Ishikawa (cell line): ENCODE measurements around the gene ILKAP.

Experiments
- CEBPB ChIP-seq: IDR thresholded peaks from 2 replicates; pipeline ENCODE4 v1.6.1; 2012
- CREB1 ChIP-seq: IDR thresholded peaks from 2 replicates; pipeline ENCODE4 v1.6.1; 2012; ENCODE audit warnings: low read depth
- EGR1 ChIP-seq: IDR thresholded peaks from 2 replicates; pipeline ENCODE4 v1.6.1; 2012
- EP300 ChIP-seq: IDR thresholded peaks from 2 replicates; pipeline ENCODE4 v1.6.1; 2012; ENCODE audit warnings: borderline replicate concordance
- FOXM1 ChIP-seq: IDR thresholded peaks from 2 replicates; pipeline ENCODE4 v1.6.1; 2012; ENCODE audit warnings: low read depth, borderline replicate concordance
- NFIC ChIP-seq: IDR thresholded peaks from 2 replicates; pipeline ENCODE4 v1.6.1; 2012
- RAD21 ChIP-seq: IDR thresholded peaks from 2 replicates; pipeline ENCODE4 v1.6.1; 2012; ENCODE audit warnings: low read depth
- TAF1 ChIP-seq: IDR thresholded peaks from 2 replicates; pipeline ENCODE4 v1.6.1; 2012; ENCODE audit warnings: low read depth, mild to moderate bottlenecking
- TCF12 ChIP-seq: IDR thresholded peaks from 2 replicates; pipeline ENCODE4 v1.6.1; 2012; ENCODE audit warnings: low read depth
- TEAD4 ChIP-seq: IDR thresholded peaks from 2 replicates; pipeline ENCODE4 v1.6.1; 2012
- YY1 ChIP-seq: IDR thresholded peaks from 2 replicates; pipeline ENCODE4 v1.6.1; 2012; ENCODE audit warnings: low read depth
- ZBTB7A ChIP-seq: IDR thresholded peaks from 2 replicates; pipeline ENCODE4 v1.6.1; 2012; ENCODE audit warnings: low read depth
- TF ChIP-seq, protein P1 (sequence below): IDR thresholded peaks from 2 replicates; pipeline ENCODE4 v1.6.1; 2012
- TF ChIP-seq, protein P2 (sequence below): IDR thresholded peaks from 2 replicates; pipeline ENCODE4 v1.6.1; 2012; ENCODE audit warnings: low read depth, mild to moderate bottlenecking
- TF ChIP-seq, protein P3 (sequence below): IDR thresholded peaks from 2 replicates; pipeline ENCODE4 v1.6.1; 2012

ILKAP gene

DNA sequence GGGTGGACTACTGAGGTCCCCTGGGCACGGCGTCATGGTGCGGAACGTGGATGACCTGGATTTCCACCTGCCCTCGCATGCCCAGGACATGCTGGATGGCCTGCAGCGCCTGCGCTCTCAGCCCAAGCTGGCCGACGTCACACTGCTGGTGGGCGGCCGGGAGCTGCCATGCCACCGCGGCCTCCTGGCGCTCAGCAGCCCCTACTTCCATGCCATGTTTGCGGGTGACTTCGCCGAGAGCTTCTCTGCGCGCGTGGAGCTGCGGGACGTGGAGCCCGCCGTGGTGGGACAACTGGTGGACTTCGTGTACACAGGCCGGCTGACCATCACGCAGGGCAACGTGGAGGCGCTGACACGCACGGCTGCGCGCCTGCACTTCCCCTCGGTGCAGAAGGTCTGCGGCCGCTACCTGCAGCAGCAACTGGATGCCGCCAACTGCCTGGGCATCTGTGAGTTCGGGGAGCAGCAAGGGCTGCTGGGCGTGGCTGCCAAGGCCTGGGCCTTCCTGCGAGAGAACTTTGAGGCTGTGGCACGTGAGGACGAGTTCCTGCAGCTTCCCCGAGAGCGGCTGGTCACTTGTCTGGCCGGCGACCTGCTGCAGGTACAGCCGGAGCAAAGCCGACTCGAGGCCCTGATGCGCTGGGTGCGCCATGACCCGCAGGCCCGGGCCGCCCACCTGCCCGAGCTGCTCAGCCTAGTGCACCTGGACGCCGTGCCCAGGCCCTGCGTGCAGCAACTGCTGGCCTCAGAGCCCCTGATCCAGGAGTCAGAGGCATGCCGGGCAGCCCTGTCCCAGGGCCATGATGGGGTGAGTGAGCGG is 62.6 kb downstream of the ILKAP start:
- TF ChIP-seq ZBTB7A (0 out of 2 replicates have a peak, but pooled peaks have one; percentile 14), CEBPB (no peak)
- TF ChIP-seq, protein P1, sequence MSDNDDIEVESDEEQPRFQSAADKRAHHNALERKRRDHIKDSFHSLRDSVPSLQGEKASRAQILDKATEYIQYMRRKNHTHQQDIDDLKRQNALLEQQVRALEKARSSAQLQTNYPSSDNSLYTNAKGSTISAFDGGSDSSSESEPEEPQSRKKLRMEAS: no peak

DNA sequence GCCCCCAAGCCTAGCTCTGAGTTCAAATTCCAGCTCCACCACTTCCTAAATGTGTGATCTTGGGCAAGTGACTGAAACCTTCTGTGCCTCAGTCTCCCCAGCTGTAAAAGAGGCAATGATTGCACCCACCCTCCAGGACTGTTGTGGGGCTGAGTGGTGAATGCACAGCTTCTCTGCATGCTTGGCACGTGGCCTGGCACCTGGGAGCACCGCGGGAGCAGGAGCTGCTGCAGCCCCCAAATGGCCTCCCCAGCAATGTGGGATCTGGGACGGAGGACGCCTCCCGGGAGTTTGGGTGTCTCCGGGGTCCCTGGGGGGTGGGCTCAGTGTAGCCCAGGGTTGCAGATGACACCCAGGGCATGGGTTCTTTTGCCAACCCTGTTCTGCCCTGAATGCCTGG is 63.5 kb downstream of the ILKAP start:
- no peak for TF ChIP-seq YY1
- no peak for TF ChIP-seq TCF12
- no peak for TF ChIP-seq RAD21
- no peak for TF ChIP-seq TEAD4
- no peak for TF ChIP-seq TAF1
- TF ChIP-seq NFIC: no peak
- TF ChIP-seq EP300: no peak
- TF ChIP-seq, protein P1: no peak
- TF ChIP-seq, protein P2, sequence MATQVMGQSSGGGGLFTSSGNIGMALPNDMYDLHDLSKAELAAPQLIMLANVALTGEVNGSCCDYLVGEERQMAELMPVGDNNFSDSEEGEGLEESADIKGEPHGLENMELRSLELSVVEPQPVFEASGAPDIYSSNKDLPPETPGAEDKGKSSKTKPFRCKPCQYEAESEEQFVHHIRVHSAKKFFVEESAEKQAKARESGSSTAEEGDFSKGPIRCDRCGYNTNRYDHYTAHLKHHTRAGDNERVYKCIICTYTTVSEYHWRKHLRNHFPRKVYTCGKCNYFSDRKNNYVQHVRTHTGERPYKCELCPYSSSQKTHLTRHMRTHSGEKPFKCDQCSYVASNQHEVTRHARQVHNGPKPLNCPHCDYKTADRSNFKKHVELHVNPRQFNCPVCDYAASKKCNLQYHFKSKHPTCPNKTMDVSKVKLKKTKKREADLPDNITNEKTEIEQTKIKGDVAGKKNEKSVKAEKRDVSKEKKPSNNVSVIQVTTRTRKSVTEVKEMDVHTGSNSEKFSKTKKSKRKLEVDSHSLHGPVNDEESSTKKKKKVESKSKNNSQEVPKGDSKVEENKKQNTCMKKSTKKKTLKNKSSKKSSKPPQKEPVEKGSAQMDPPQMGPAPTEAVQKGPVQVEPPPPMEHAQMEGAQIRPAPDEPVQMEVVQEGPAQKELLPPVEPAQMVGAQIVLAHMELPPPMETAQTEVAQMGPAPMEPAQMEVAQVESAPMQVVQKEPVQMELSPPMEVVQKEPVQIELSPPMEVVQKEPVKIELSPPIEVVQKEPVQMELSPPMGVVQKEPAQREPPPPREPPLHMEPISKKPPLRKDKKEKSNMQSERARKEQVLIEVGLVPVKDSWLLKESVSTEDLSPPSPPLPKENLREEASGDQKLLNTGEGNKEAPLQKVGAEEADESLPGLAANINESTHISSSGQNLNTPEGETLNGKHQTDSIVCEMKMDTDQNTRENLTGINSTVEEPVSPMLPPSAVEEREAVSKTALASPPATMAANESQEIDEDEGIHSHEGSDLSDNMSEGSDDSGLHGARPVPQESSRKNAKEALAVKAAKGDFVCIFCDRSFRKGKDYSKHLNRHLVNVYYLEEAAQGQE: no peak
- TF ChIP-seq FOXM1: no peak
- TF ChIP-seq CREB1: no peak
- no peak for TF ChIP-seq EGR1
- no peak for TF ChIP-seq ZBTB7A
- TF ChIP-seq CEBPB: no peak
- TF ChIP-seq, protein P3, sequence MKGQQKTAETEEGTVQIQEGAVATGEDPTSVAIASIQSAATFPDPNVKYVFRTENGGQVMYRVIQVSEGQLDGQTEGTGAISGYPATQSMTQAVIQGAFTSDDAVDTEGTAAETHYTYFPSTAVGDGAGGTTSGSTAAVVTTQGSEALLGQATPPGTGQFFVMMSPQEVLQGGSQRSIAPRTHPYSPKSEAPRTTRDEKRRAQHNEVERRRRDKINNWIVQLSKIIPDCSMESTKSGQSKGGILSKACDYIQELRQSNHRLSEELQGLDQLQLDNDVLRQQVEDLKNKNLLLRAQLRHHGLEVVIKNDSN: no peak

DNA sequence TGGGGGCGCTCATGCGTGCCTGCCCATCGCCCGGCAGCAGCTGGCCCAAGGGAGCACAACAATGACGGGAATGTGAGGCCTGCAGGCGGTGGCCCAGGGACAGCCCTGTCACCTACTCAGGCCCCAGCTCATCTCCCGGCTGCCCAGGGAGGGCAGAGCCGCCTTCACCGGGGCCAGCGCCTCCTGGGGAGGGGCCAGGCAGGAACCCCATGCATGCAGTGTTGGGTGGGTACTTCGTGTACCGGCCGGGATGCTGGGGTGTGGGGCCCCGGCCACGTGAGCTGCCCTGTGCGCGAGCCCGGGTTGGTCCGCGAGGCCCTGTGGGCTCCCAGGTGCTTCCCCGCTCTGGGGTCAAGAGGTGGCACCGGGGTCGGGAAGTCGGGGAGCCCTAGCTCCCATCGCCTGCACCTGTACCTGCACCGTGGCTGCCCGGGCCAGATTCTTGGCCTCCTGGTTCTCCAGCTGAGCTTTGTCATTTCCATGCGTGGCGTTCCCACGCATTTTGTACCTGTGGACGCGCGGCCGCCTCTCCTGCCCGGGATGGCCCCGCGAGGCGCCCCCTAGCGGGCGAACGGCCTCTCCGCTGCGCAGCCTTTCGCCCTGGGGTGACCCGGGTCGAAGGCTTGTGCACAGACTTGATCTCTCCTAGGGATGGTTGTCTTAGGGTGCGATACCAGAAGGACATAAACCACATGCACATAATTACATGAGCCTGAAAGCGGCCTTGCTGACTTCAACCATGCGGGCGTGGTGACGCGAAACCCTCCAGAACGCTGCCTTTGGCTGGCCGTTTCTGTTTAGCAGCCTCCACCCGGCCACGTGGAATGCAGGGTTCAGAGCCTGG is 64.1 kb downstream of the ILKAP start:
- TF ChIP-seq ZBTB7A: no peak
- peak; percentile 59 for TF ChIP-seq TCF12
- TF ChIP-seq TEAD4: peak; percentile 71

DNA sequence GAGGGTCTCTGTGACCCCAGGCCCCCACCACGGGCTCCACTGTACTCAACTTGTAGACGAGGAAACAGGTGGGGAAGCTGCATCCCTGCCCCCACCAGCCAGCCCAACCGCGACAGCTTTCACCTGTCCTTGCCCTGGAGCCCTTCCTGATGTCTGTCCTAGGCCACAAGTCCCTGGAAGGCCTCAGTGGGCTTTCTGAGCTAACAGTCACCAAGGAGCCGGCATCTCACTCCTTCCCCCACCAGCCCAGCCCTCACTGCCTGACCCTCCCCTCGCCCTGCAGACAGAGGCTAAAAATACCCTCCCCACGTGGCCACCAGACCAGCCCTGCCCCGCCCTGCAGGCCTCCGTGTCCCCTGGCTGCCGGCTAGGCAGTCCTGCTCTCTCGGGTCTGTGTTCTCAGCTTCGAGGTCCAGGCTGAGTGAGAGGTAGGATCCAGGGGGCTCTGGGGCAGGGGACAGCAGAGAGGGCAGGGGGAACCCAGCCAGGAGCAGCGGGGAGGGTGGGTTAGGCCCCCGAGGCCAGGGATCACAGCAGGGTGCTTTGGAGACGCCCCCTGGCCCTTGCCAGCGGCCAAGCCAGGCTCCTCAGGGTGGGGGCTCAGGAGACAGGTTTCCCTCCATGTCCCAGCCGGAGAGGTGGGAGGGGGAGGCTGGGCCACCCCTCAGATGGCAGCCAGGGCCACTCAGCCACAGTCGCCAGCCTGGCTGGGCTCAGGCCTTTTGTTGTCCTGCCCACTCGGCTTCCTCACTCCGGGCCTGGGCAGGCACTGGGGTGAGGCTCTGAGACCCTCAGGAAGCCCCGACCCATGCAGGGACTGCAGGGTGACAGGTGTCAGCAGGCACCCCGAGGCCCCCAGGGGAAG is 64.9 kb downstream of the ILKAP start, which contains the start of gene KLHL30:
Gene KLHL30, plus strand, starts transcription at position 338 of the 865 bp plus-strand sequence. CDS start 2,087 bp downstream, outside the sequence.
- peak; percentile 57; the same call in 1 of the 2 replicates for TF ChIP-seq ZBTB7A
- TF ChIP-seq, protein P3: peak; percentile 74
- TF ChIP-seq, protein P1: peak; percentile 77
- TF ChIP-seq NFIC: 0 out of 2 replicates have a peak, but pooled peaks have one; percentile 1
- no peak for TF ChIP-seq RAD21

DNA sequence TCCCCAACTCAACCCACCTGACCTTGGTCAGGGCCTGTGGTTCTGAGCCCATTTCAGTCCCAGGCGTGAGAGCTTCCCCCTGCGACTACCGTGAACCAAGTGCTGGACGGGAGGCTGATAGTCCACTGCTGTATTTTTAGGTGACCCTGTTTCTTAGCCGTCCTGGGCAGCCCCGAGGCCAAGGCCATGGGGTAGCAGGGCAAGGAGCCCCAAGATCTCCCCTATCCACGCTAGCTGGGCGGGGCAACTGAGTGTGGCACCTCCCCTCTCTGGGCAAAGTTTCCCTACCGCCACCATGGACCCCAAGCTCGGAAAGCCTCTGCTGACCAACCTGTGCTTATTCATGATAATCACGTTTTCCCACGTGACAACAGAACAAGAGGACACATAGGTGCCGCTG is 65.6 kb downstream of the ILKAP start:
- no peak for TF ChIP-seq TCF12
- no peak for TF ChIP-seq EGR1
- no peak for TF ChIP-seq TEAD4
- no peak for TF ChIP-seq RAD21
- TF ChIP-seq CREB1: no peak
- no peak for TF ChIP-seq ZBTB7A
- TF ChIP-seq FOXM1: no peak
- TF ChIP-seq TAF1: no peak
- TF ChIP-seq EP300: no peak
- no peak for TF ChIP-seq NFIC
- TF ChIP-seq, protein P3: no peak
- TF ChIP-seq YY1: no peak
- TF ChIP-seq CEBPB: no peak
- TF ChIP-seq, protein P2: no peak
- TF ChIP-seq, protein P1: no peak
